Fibroblast of pulmonary artery (primary cell): ENCODE data around the gene MED13.
"Not testable (repeated sequence)": the region's sequence is repeated elsewhere in the genome, so short reads cannot be mapped to it uniquely, and the experiment has no call there.

Experiments
- DNase-seq: peaks from one replicate; pipeline ENCODE4 v3.0.0-alpha.2; 2010; ENCODE audit warnings: low read depth
- H3K4me3 ChIP-seq: replicated peaks from 2 replicates; pipeline ENCODE4 v1.5.1; 2011; ENCODE audit warnings: low read depth, mild to moderate bottlenecking, control low read depth, low read length, moderate library complexity
- TF ChIP-seq, protein P1 (sequence below): IDR thresholded peaks from 2 replicates; pipeline ENCODE4 v1.5.1; 2011; ENCODE audit warnings: mild to moderate bottlenecking, control low read depth, low read length, inconsistent platforms; ENCODE audit errors: missing control alignments

The MED13 gene

GRCh38 chr17:62078009-62078408 is 12.9 kb upstream of the MED13 start:
- no peak for DNase-seq

DNA sequence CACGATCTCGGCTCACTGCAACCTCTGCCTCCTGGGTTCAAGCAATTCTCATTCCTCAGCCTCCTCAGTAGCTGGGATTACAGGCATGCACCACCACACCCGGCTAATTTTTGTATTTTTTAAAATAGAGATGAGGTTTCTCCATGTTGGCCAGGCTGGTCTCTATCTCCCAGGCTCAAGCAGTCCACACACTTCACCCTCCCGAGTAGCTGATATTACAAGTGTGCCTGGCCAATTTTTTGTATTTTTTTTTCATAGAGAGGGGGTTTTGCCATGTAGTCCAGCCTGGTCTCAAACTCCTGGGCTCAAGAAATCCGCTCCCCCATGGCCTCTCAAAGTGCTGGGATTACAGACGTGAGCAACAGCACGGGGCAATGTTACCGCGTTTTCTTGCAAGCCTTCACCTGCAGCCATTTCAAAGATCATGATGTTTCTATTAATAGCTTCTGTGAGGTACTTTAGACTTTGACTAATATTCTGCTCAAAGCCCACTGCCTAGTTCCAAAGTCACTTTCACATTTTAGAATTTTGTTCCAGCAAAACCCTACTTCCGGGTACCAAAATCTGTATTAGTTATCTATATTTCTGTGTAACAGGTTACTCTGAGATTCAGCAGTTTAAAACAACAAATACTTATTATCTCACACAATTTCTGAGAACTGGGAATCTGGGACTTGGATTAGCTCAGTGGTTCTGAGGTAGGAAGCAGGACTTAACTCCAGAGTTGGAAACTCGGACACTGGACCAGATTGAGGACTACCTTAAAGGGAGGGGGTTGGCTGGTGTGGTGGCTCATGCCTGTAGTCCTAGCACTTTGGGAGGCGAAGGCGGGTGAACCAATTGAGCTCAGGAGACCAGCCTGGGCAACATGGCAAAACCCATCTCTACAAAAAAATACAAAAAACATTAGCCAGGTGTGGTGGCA is 12.0 kb upstream of the MED13 start:
- TF ChIP-seq, protein P1, sequence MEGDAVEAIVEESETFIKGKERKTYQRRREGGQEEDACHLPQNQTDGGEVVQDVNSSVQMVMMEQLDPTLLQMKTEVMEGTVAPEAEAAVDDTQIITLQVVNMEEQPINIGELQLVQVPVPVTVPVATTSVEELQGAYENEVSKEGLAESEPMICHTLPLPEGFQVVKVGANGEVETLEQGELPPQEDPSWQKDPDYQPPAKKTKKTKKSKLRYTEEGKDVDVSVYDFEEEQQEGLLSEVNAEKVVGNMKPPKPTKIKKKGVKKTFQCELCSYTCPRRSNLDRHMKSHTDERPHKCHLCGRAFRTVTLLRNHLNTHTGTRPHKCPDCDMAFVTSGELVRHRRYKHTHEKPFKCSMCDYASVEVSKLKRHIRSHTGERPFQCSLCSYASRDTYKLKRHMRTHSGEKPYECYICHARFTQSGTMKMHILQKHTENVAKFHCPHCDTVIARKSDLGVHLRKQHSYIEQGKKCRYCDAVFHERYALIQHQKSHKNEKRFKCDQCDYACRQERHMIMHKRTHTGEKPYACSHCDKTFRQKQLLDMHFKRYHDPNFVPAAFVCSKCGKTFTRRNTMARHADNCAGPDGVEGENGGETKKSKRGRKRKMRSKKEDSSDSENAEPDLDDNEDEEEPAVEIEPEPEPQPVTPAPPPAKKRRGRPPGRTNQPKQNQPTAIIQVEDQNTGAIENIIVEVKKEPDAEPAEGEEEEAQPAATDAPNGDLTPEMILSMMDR: no peak
- H3K4me3 ChIP-seq: no peak overlapping the region
- no peak for DNase-seq

More at GRCh38 chr17:62078009-62078408, 12.9 kb upstream of the MED13 start:
- H3K4me3 ChIP-seq: no peak overlapping the region
- TF ChIP-seq, protein P1: no peak

DNA sequence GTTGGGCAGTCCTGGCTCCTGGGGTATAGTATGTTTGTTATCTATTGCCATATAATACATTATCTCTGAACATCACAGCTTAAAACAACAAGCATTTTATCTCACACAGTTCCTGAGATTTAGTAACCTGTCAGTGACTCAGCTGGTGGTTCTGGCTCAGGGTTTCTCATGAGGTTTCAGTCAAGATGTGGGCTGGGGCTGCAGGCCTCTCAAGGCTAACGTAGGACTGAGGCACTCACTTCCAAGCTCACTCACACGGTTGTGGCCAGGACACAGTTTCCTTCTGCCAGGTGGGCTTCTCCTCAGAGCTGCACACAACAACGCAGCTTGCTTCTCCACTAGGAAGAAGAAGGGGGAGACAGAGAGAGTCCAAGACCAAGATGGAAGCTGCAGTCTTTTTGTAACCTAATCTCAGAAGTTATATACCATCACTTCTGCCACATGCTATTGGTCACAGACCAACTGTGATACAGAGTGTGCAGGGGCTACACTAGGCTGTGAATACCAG is 10.3 kb upstream of the MED13 start:
- peak; percentile 26 for DNase-seq
- TF ChIP-seq, protein P1: no peak
- H3K4me3 ChIP-seq: no peak overlapping the region

DNA sequence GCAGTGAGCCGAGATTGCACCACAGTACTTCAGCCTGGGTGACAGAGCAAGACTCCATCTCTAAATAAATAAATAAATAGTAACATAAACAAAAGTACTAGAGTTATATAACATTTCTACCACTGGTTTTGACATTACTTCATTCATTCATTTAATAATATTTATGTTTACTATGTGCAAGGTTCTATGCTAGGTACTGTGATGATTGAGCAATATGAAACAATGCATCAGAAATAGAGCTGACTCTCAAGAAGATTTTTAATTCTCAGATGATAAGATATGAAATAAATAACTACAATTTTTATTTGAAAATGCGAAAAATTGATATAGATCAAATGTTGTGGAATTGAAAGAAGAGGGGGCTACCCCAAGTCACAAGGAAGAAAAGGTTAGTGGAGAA is 8.9 kb upstream of the MED13 start:
- H3K4me3 ChIP-seq: no peak overlapping the region
- DNase-seq: no peak
- TF ChIP-seq, protein P1: no peak

GRCh38 chr17:62072855-62073254 is 7.8 kb upstream of the MED13 start:
- not testable (repeated sequence) for H3K4me3 ChIP-seq, DNase-seq

DNA sequence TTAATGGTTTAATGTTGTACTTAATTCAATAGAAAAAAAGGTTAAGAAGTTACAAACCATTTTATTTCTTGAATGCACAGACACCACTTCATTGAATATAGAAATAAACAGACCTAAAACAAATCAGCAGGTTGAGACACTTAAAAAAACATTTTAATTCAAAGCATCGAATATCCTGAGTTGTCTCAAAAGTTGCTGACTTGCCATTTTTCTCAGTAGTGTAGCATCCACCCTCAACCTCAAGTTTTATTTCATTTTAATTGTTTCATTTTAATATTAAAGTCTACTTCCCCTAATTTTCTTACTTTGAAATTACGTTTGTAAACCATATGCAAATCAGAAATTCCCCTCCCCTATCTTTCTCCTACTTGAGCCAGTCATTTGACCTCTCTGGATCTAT is 5.8 kb upstream of the MED13 start:
- no peak overlapping the region for H3K4me3 ChIP-seq
- TF ChIP-seq, protein P1: no peak
- DNase-seq: no peak

DNA sequence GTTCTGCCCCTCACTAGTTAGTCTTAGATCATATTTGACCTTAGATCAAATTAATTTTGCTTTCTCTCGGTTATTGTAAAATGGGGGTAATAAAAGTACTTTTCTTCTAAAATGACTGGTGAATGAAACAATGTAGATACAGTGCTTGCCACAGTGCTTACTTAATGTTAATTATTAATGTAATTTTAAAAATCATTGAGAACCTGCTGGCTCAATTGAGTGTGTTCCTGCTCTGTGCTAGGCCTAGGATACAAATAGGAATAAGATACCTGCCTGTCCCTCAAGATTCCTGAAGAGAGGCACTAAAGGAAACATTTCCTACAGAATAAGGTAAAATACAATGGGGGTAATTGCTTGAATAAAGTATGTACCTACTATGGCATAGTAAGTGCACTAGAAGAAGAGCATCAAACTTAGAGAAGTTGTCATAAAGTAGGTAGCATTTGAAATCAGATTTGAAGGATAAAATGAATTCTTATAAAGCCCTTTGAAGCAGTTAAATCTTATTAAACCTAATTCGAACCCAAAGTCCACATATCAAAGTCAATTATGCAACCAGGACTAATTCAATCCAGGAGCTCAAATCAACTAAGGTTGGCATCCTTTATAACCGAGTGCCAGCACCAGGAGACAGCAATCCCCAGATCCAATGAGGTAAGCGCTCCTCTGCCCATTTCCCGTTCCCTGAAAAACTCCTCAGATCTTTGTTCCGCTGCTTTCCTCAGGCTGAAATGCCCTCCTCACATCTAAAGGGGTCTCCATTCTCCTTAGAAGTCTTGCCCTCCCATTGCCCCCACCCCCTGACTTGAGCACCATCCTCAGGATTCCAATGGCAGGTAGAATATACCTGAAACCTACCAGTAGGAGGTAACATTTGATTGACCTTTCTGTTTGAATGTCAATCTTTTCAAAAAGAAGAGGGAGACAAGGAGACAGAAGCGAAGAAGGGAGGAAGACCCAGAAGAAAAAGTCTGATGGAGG is 2.4 kb upstream of the MED13 start:
- DNase-seq: no peak
- H3K4me3 ChIP-seq: no peak overlapping the region
- TF ChIP-seq, protein P1: no peak
